Jurkat, Clone E6-1 (cell line): ENCODE measurements around the gene MAPK11.

Experiments
- DNase-seq: peaks from one replicate; pipeline ENCODE4 v3.0.0-alpha.2; 2011; ENCODE audit warnings: low read depth, low spot score
- H3K4me3 ChIP-seq: 2 replicates; pipeline ENCODE4 v1.5.1; 2011; ENCODE audit warnings: mild to moderate bottlenecking, low read length, control low read depth, moderate library complexity

Gene MAPK11

DNA sequence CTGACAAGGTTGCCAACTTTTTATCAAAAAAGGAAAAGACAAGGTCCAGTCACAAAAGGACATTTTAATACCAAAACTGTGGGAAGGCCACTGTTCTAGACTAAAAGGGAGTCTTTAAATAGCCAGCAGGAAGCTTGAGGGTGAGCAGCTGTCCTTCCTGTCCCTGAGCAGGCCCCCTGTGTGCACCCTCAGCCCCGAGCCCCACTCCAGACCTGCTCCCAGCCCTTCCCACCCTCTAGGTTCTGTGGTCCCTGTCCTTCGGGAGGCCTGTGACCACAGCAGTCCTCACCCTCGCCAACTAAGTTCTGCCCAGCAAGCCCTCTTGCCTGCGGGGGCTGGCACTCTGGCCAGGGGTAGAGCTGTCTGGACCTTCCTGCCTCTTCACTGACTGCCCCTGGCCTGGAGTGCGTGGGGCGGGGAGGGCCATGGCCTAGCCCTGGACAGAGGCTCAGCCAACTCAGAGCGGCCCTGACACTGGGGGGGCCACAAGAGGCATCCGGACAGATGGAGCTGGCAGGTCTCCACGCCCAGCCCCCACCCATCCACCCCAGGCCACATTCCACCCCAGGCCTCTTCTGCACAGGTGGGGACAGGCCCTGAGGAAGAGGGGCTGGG is 38.9 kb upstream of the MAPK11 start:
- H3K4me3 ChIP-seq, result no peak overlapping the region
- DNase-seq, result no peak

DNA sequence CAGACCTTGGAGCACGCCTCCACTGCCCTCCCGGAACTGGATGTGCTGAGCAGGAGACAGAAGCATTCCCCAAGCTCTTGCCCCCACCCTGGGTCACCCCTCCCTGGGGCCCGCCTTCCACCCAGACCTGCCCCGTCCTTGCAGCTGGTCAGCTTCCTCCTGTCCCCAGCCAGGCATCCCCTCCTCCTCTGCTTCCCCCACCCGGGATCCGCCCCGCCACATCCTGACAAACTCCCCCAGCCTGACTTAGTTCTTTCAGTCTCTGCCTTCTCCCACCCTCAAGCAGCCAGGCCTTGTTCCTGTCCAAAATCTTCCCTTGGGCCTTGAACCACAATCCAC is 38.4 kb upstream of the MAPK11 start:
- no peak overlapping the region for H3K4me3 ChIP-seq
- no peak for DNase-seq

DNA sequence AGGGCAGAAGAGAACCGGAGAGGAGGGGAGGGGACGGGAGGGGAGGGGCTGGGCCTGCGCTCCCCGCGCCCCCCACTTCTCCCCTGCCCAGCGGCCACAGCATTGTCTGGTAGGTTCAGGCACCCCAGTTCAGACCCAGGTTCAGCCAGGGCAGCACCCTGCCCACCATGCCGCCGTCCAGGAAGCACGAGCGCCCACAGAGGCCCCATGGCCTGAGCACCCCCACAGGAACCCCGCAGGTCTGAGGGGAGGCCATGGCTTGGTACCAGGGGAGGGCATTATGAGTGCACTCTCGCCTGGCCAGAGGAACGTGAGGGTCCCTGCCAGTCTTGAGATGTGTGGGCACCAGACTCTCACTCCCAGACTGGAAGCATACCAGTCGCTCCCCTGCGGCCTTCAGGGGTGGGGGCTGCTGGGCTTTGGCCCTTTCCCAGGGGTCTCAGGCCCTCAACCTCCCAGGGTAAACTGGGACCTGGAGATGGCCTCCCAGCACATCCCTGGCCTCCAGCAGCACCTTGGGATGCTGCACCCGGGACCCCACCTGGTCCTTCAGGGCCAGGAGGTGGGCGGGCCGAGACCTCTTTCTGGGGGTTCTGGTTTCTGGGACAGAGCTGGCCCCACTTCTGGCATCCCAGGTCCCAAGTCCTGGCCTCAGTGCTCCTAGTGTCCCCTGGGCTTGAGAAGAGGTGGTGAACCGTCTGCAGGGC is 37.9 kb upstream of the MAPK11 start:
- no peak overlapping the region for H3K4me3 ChIP-seq
- DNase-seq, result no peak

DNA sequence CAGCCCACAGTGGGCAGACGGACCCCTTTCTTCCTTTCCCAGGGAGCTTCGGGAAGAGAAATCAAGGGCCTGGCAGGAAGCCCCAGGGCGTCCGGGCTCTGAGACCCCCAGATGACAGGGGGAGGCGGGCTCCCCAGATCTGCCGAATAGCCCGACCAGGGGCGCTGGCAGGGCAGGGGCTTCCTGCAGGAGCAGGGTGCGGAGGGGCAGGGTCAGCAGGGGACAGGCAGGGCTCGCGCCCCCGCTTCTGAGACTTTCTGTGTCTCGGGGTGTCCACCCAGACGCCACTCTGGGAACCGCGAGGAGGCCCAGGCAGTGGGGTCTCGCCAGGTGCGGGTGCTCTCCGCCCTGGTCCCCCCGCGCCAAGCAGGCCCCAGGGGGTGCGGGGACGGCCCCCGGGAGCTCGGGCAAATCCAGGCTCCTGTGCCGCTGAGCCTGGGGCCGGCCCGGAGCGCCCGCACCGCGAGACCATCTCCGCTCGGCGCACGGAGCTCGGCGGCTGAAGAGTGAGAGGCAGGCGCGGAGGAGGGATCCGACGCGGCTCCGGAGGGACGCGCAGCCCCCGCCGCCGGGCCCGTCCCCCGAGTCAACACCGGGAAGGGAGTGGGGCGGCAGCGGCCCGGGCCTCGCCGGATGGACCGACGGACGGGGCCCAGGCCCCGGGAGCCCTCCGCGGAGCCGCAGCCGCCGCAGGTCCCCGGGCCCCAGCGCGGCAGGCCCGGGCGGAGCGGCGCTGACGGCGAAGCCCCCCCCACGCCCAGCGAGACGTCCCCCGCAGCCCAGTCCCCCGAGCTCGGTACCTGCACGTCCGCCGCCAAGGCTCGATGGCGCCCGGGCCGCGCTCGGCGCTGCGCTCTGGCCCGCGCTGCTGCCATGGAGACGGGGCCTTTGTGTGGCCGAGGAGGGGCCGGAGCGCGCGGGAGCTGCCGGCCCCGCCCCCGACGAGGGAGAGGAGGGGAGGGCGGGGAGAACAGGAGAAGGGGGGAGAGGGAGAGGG is 36.9 kb upstream of the MAPK11 start, which contains the start of gene PLXNB2:
Gene PLXNB2, minus strand, starts transcription at position 894 of the 997 bp plus-strand sequence. CDS start 17,062 bp downstream, outside the sequence.
- peak within 1 kb of the TSS; percentile 5; the same call in 1 of the 2 replicates for H3K4me3 ChIP-seq
- no peak for DNase-seq

DNA sequence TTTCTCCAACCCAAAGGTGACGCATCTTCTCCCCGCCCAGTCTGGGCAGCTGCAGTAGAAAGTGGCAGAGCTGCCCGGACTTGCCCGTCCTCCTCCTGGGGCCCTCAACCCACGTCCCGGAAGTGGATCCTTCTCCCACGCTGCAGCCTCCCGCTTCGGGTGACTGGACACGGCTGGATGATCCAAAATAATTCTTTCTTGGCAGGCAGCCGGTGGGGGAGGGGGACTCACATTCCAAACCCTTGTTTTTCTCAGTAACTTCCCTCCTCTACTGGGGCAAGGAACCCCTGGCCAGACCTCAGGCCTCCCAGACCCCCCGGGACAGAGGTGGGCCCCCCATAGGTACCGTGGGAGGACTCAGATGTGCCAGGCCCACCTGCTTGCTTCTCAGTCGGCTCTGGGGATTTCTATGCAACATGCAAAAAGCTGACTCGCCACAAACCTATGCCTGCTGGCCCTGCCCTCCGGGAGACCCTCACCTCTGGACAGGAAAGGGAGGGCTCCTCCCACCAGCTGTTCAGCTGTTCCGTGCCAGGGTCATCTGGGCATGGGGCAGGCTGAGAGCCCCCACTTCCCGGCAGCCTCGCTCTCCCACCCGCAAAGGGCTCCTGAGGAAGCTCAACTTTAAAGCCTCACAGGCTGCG is 35.9 kb upstream of the MAPK11 start:
- no peak for DNase-seq
- H3K4me3 ChIP-seq, result no peak overlapping the region

DNA sequence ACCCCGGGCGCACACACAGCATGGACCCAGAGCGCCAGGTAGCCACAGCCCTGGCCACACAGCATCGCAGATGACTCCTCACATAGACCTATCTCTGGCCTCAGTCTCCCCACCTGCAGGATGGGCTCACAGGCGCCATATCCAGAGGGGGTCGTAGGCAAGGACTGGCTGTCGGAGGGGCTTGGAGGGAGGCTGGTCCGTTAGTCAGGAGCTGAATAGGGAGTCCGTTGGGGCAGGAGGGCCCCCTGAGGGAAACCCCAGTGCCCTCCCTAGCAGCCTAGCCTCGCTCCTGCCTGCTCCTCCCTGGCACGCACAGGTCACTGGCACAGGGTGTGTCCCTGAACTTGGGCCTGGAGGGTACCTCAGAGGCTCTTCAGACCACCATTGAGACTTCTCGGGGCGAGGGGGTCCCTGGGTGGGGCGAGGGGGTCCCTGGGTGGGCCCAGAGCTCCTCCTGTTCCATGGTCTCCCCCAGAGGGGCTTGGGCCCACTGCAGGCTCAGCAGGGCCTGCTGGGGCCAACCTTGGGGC is 35.3 kb upstream of the MAPK11 start:
- no peak overlapping the region for H3K4me3 ChIP-seq
- DNase-seq, result no peak

DNA sequence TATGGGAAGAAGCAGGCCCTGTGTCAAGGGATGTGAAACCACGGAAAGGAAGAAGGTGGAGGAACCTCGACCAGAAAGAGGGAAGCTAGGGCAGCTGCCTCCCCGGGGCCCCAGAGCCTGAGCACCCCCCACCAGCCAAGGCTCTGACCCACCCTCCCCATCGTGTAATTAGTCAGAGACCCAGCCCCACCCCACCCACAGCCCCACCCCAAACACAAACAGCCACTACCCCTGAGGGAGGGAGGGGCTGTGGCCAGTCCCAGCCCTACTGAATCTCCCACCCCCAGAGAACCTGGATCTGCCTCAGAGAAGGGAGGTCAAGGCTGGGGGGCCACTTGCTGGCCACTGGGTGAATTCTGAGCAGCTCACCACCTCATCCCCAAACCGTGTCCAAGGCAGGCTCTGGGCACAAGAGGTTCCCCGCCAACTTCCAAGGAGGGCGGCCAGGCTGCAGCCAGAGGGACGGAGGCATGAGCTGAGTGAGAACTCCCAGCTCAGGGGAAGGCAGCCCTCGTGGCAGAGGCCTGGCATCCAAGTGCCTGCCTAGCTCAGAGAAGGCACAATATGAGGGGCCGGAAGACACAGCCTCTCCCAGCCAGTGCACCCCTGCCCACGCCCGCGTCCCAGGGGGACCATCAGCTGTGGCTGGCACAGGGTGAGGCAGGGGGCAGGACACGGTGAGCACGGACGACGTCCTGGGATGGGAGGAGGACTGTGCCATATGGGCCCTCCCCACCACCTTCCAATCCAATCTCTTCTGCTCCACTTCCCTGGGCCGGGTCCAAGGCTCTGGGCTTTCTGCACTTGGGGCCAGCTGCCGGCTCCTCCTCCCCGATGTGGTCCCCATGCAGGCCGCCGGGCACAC is 34.6 kb upstream of the MAPK11 start:
- no peak overlapping the region for H3K4me3 ChIP-seq
- no peak for DNase-seq

DNA sequence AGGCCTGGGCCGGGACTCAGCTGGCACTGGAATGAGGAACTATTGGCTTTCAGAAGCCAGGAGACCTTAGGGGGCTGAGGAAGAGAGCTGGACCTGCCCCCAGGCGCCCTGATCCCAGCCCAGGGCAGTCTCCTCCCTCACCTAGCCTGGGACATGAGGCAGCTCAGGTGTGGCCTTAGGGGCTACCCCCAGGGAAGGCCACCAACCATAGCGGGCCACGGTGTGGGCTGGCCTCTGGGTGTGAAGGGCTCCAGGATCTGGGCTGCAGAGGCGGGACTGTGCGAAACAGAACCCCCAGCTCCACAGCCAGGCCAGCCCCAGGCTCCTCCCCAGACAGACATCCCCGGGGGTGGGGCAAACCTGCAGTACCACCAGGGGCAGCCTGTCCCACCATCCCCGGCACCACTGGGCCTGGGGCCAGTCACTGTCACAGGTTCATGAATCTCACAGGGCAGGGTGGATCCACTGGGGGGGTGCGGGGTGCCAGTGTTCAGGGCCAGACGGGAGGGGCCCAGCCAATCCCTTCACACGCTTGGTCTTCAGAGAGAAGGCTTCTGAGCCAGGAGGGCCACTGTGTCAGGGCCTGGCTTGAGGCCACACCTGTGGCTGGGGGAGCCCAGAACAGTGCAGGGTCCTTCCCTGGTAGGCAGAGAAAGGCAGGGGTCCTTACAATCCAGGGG is 33.8 kb upstream of the MAPK11 start:
- no peak overlapping the region for H3K4me3 ChIP-seq
- no peak for DNase-seq

DNA sequence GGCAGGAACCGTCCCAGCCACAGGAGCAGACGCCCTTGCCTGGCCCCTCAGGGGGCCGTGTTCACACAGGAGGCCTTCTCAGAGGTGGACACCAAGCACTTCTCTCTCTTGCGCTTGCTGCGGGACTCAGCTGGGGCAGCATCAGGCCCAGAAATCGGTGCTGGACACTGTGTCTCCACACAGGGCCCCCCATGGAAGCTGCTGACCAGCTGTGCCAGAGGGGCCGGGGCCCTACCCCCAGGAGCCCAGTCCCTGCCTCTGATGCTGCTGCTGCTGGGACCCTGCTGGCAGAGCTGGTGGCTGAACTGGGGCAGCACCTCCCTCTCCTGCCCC is 33.3 kb upstream of the MAPK11 start:
- no peak overlapping the region for H3K4me3 ChIP-seq
- DNase-seq, result no peak

DNA sequence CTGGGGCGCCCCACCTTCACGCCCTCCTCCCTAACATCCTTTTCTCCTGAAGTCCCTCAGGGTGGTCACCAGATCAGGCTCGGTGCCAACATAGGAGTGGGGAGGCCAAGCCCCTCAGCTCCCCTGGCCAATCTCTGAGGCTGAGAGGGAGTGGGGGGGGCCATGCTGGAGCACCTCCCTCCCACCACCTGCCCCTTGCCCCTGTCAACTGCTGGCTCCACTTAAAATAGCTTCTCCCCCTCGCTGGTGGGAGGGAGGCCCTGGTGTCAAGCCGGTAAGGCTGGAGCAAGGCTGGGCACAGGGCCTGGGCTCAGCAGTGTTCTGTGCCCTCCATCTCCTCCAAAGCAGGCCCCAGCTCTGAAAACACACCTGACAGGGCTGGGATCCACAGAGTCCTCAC is 32.4 kb upstream of the MAPK11 start:
- no peak for DNase-seq
- no peak overlapping the region for H3K4me3 ChIP-seq

DNA sequence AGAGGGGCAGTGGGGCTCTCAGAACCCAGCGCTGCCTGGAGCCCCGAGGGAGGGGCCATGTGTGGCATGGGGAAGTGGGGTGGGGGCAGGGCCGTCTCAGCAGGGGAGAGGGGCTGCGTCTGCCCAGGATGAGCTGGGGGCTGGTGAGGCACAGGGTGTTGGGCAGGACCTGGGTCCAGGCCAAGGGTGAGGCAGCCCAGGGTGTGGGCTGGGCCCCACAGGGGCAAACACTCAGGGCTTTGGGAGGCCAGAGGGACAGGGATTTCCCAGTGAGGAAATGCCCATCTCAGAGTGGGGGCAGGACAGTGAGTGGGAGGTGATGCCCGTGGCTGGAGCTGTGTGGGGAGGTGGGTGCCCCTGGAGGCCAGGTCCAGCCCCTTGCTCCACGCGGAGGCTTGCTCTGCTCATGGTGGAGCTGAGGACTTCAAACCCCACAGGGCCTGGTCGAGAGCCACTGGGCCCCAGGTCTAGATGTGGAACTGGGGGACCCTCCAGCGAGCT is 31.9 kb upstream of the MAPK11 start:
- DNase-seq, result no peak
- no peak overlapping the region for H3K4me3 ChIP-seq

DNA sequence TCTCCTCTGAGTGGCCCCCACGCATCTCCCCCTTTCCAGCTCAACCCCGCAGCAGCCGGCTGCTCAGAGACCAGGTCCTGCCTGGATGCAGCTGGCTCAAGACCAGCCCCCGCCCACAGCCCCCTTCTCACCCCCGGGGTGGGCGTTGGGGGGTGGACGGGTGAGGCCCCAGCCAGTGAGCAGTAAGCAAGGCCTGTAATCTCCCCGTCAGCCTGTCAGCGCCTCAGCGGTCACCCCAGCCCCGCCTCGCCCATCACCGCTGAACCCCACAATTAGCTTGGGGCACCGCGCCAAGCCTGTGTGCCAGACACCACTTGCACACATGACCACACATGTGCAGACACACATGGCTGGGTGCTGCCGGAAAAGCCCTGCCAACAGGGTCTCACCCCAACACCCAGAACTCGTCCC is 31.4 kb upstream of the MAPK11 start:
- no peak overlapping the region for H3K4me3 ChIP-seq
- DNase-seq, result no peak

DNA sequence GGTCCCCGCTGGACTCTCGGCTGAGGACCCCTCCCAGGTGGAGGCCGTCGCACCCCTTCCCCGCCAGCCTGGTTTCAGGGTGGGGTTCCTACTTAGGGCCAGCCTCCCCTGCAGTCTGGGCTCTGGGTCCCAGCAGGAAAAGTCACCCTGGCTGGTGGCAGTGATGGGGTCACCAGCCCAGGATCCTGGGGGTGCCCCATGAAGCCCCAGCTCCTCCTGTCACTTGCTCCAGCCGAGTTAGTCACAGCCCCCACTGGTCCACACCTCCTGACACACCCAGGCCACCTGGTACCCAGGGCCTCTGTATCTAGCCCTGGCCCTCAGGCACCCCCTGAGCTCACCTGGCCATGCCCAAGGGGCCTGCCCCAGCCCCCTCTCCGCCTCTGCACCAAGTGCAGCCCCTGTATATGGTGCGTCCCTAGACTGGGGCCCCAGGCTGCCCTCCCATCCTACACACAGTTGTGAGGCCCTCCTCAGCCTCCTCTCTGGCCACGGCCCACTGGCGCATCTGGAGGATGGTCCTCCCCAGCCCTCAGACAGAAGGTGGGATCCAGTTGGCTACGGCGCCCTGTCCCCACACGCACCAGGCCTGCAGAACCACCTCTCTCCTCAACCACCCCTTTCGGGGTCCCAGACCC is 30.6 kb upstream of the MAPK11 start:
- no peak overlapping the region for H3K4me3 ChIP-seq
- DNase-seq, result no peak

DNA sequence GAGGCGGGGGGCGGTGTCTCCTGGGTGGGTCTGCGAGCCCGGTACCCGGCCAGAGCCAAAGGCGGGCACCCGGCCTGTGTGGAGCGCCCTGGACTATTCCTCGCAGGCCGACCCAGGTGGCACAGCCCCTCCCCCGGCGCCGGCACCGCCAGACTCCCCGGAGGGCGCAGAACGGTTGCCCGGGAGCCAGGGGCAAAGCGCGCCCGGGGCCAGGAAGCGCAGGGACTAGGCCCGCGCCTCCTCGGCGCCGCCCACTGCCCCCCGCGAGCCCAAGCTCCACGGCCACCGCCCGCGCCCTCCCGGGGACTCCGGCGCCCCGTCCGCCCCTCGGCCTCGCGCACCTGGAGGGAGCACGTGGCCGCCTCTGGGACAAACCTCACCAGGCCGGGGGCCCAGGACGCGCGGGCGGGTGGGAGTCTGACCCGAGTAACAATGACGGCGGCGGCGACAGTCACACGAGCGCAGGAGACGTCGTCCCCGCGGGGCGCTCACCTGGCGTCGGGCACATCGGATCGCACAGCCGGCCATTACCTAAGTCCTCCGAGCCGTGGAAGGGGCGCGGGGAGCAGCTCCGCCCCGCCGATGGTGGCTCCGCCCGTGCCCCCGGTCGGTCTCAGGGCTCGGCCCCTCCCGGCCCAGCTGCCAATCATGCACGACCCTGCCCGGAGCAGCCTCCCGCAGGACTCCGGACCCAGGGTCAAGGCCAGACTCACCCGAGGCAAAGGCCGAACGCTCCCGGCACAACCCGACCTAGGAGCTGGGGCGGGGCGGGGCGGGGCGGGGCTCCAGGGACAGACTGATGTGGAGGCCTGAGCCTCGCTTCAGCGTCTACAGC is 29.8 kb upstream of the MAPK11 start:
- DNase-seq, result no peak
- H3K4me3 ChIP-seq, result no peak overlapping the region

DNA sequence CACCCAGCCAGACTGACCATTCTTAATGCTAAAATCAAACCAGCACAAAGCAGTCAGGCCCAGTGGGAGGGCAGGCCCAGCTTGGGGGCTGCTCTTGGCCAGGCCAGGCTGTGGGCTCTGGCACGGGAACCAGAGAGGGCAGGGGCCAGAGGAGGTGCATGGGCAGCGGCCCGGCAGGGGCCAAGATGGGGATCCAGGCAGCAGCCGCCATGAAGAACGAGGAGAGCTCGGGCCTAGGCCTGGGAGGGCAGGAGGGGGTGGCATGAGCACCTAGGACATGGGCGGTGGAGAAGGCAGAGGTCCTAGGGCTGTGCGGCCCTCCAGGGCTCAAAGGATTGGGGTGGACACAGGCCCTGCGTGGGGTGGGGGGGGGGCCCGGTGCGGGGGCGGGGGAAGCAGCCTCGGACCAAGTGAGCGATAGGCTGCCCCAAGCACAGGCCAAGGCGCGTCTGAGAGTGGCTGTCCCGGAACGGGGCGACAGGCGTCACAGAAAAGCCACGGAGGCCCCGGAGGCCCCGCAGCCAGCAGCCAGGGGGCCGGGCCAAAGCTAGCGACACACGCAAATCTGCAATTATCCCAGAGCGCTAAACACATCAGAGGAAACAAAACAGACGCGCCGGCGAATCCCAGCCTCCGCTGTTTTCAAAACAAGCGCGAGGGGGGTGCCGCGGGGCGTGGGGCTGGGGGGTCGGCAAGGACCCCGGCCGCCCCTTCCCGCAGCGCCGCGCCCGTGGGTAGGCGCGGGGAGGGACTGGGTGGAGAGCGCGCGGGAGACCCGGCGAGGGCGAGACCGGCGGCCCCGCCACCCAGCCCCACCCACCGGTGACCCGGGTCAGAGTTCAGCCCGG is 29.0 kb upstream of the MAPK11 start:
- DNase-seq, result no peak
- no peak overlapping the region for H3K4me3 ChIP-seq

DNA sequence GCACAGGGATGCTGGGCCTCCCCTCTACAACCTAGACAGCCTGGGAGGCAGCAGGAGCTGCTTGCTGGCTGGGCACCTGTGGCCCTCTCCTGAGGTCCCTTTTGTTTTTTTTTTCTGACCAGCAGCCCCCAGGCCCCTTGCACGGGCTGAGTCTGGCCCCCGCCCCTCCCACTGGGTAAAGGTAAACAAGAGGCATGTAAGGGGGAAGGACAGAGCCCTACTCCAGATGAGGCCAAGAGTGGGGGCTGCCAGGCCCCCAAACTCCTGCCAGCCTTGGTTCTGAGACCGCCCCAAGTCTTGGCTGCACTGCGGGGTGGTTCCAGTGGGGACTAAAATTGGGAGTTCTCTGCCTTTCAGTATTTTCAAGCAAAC is 28.1 kb upstream of the MAPK11 start:
- H3K4me3 ChIP-seq, result no peak overlapping the region
- no peak for DNase-seq
